ENCODE measurements around the gene PLSCR4. TPM values are rescaled to one million over a fixed set of nuclear protein-coding genes. Genes with fewer than 3 reads are reported as not detected.

The PLSCR4 gene
- total RNA-seq, 1 experiment from 2014 or later: 1.3 TPM

- no peaks in the 10 kb centered on the region for H3K9me3 ChIP-seq (ENCODE audit: low read depth, low read length, poor library complexity, severe bottlenecking)
- no peaks in the 10 kb centered on the region for H3K4me1 ChIP-seq (ENCODE audit: insufficient read depth, low read length, poor library complexity, severe bottlenecking)
- H3K27me3 ChIP-seq (replicated peaks; ENCODE audit: insufficient read depth, low read depth, low read length, poor library complexity): no peaks in the 10 kb centered on the region
- BruUV-seq (replicated peaks): no TSS peak
- no peak overlapping the region for H3K27ac ChIP-seq (ENCODE audit: low read depth, low read length, poor library complexity, severe bottlenecking)
- ChIA-PET CTCF (interaction anchor here (0.7 kb wide), 1 partner anchor 103 kb away, joined by 4 read pairs; no protein-coding TSS in a partner anchor), POLR2A (ENCODE audit: low non-redundant PET) (no interaction called here)
- intact Hi-C loops (cut with micrococcal nuclease; ENCODE audit: unreplicated experiment): no loop called here
- no peak for DNase-seq (ENCODE audit: low spot score)
- TF ChIP-seq EZH2 (IDR thresholded peaks at IDR 0.05; ENCODE audit: borderline replicate concordance, low read depth, low read length, poor library complexity, severe bottlenecking): no peak
- no peak for TF ChIP-seq CTCF (conservative IDR thresholded peaks at IDR 0.05; ENCODE audit: low read depth, low read length)
- no peaks in the 10 kb centered on the region for H3K36me3 ChIP-seq (ENCODE audit: insufficient read depth, low read length, poor library complexity, severe bottlenecking)
- H3K4me3 ChIP-seq (ENCODE audit: low read depth, low read length, poor library complexity, severe bottlenecking): no peak overlapping the region
These were observed 27.2 kb downstream of the PLSCR4 start for GRCh38 chr3:146223401-146224373.

GRCh38 chr3:146222204-146223046, 28.5 kb downstream of the PLSCR4 start:
- intact Hi-C loops (cut with micrococcal nuclease; ENCODE audit: unreplicated experiment): no loop called here
- Histone ChIP-seq H3K27me3 (replicated peaks; ENCODE audit: insufficient read depth, low read depth, low read length, poor library complexity) (no peaks in the 10 kb centered on the region), H3K4me1 (ENCODE audit: insufficient read depth, low read length, poor library complexity, severe bottlenecking) (no peaks in the 10 kb centered on the region), H3K36me3 (ENCODE audit: insufficient read depth, low read length, poor library complexity, severe bottlenecking) (no peaks in the 10 kb centered on the region), H3K27ac (ENCODE audit: low read depth, low read length, poor library complexity, severe bottlenecking) (no peak overlapping the region), H3K4me3 (ENCODE audit: low read depth, low read length, poor library complexity, severe bottlenecking) (no peak overlapping the region), H3K9me3 (ENCODE audit: low read depth, low read length, poor library complexity, severe bottlenecking) (no peaks in the 10 kb centered on the region)
- TF ChIP-seq EZH2 (IDR thresholded peaks at IDR 0.05; ENCODE audit: borderline replicate concordance, low read depth, low read length, poor library complexity, severe bottlenecking) (no peak), CTCF (conservative IDR thresholded peaks at IDR 0.05; ENCODE audit: low read depth, low read length) (no peak)
- ChIA-PET POLR2A (ENCODE audit: low non-redundant PET) (no interaction called here), CTCF (no interaction called here)
- no TSS peak for BruUV-seq (replicated peaks)
- DNase-seq (ENCODE audit: low spot score): no peak

- H3K27me3 ChIP-seq (replicated peaks; ENCODE audit: insufficient read depth, low read depth, low read length, poor library complexity): no peaks in the 10 kb centered on the region
- DNase-seq (ENCODE audit: low spot score): no peak
- CTCF ChIA-PET: no interaction called here
- no peaks in the 10 kb centered on the region for H3K4me1 ChIP-seq (ENCODE audit: insufficient read depth, low read length, poor library complexity, severe bottlenecking)
- no peak overlapping the region for H3K4me3 ChIP-seq (ENCODE audit: low read depth, low read length, poor library complexity, severe bottlenecking)
- H3K27ac ChIP-seq (ENCODE audit: low read depth, low read length, poor library complexity, severe bottlenecking): no peak overlapping the region
- POLR2A ChIA-PET (ENCODE audit: low non-redundant PET): no interaction called here
- no peaks in the 10 kb centered on the region for H3K36me3 ChIP-seq (ENCODE audit: insufficient read depth, low read length, poor library complexity, severe bottlenecking)
- no TSS peak for BruUV-seq (replicated peaks)
- intact Hi-C loops (cut with micrococcal nuclease; ENCODE audit: unreplicated experiment): no loop called here
- TF ChIP-seq EZH2 (IDR thresholded peaks at IDR 0.05; ENCODE audit: borderline replicate concordance, low read depth, low read length, poor library complexity, severe bottlenecking) (no peak), CTCF (conservative IDR thresholded peaks at IDR 0.05; ENCODE audit: low read depth, low read length) (no peak)
- no peaks in the 10 kb centered on the region for H3K9me3 ChIP-seq (ENCODE audit: low read depth, low read length, poor library complexity, severe bottlenecking)
These were observed 29.6 kb downstream of the PLSCR4 start for GRCh38 chr3:146221276-146221675.
